CD4-positive, alpha-beta memory T cell (primary cell): Measurements from ENCODE around the gene CACNA1C. TPM values are rescaled to one million over a fixed set of nuclear protein-coding genes. Genes with fewer than 3 reads are reported as not detected.

Source experiments
- CTCF ChIA-PET: fragments of 350-600 bp; sonication (Branson Sonifier 250); formaldehyde crosslinking; loops from one replicate; lab custom pipeline; 2021; ENCODE audit warnings: inconsistent platforms; ENCODE audit not compliant: partially characterized antibody; lab: Charles Lee
- POLR2A ChIA-PET: fragments of 350-600 bp; sonication (Branson Sonifier 250); formaldehyde crosslinking; loops from one replicate; lab custom pipeline; 2021; ENCODE audit not compliant: partially characterized antibody; lab: Charles Lee
- DNase-seq, 5 donors: peaks; one replicate each; pipeline versions ENCODE4 v3.0.0 to v3.0.0-alpha.2; 2020 to 2022; ENCODE audit warnings: mixed read lengths in 1 of 5
- H3K27ac ChIP-seq: one replicate; pipeline ENCODE4 v1.7.0; 2013; ENCODE audit warnings: low read depth, low read length
- H3K27me3 ChIP-seq: 2 replicates; pipeline ENCODE4 v1.7.0; 2013; ENCODE audit warnings: mild to moderate bottlenecking, low read length, moderate library complexity; ENCODE audit not compliant: insufficient read depth
- H3K36me3 ChIP-seq: 2 replicates; pipeline ENCODE4 v1.7.0; 2013; ENCODE audit warnings: mild to moderate bottlenecking, low read length, moderate library complexity; ENCODE audit not compliant: insufficient read depth
- H3K4me1 ChIP-seq: 2 replicates; pipeline ENCODE4 v1.7.0; 2013; ENCODE audit warnings: mild to moderate bottlenecking, low read length, moderate library complexity; ENCODE audit not compliant: insufficient read depth
- H3K4me3 ChIP-seq, 2 donors: one replicate each; pipeline ENCODE4 v1.7.0; 2013; ENCODE audit warnings: low read length in 2 of 2, mild to moderate bottlenecking in 1 of 2
- H3K9me3 ChIP-seq, 2 donors: one replicate each; pipeline ENCODE4 v1.7.0; 2013; ENCODE audit warnings: low read length in 2 of 2, control low read depth in 1 of 2; ENCODE audit not compliant: control insufficient read depth in 1 of 2
- H3K27ac Mint-ChIP-seq, 7 donors: one replicate each; pipeline ENCODE4 v1.8.0; 2020 to 2021; ENCODE audit warnings: mixed read lengths in 7 of 7, mild to moderate bottlenecking in 6 of 7, inconsistent platforms in 3 of 7, moderate library complexity in 3 of 7
- H3K27me3 Mint-ChIP-seq, 2 donors: one replicate each; pipeline ENCODE4 v1.8.0; 2020 to 2021; ENCODE audit warnings: mixed read lengths in 2 of 2
- H3K36me3 Mint-ChIP-seq, 2 donors: one replicate each; pipeline ENCODE4 v1.8.0; 2020 to 2021; ENCODE audit warnings: mixed read lengths in 2 of 2, inconsistent platforms in 1 of 2, mild to moderate bottlenecking in 1 of 2
- H3K4me1 Mint-ChIP-seq, 4 donors: one replicate each; pipeline ENCODE4 v1.8.0; 2020 to 2021; ENCODE audit warnings: mixed read lengths in 4 of 4, mild to moderate bottlenecking in 1 of 4
- H3K4me3 Mint-ChIP-seq, 8 donors: one replicate each; pipeline ENCODE4 v1.8.0; 2020 to 2021; ENCODE audit warnings: mixed read lengths in 8 of 8, mild to moderate bottlenecking in 7 of 8, moderate library complexity in 6 of 8, inconsistent platforms in 3 of 8
- H3K9me3 Mint-ChIP-seq, 8 donors: one replicate each; pipeline ENCODE4 v1.8.0; 2020 to 2021; ENCODE audit warnings: mixed read lengths in 8 of 8, mild to moderate bottlenecking in 5 of 8, inconsistent platforms in 3 of 8, moderate library complexity in 1 of 8
- intact Hi-C: fragments of 100-400 bp; cut with micrococcal nuclease; formaldehyde crosslinking; loops from one replicate; pipeline ENCODE4 v1.15.1; 2023
- polyA plus RNA-seq, 2 donors: library from polyadenylated mRNA; unstranded; fragments of 300-500 nt; fragmentation: Illumina TruSeq; gene quantifications; one replicate each; pipeline ENCODE4 v1.2.3, GENCODE V29; 2021
- total RNA-seq, 2 experiments: library from RNA; stranded (reverse); gene quantifications; one replicate each; pipeline ENCODE4 v1.2.3, GENCODE V29; 2021

The CACNA1C gene
- total and polyA plus RNA-seq, 4 experiments from 2014 or later: 0.05 to 0.21 (median 0.07) TPM

DNA sequence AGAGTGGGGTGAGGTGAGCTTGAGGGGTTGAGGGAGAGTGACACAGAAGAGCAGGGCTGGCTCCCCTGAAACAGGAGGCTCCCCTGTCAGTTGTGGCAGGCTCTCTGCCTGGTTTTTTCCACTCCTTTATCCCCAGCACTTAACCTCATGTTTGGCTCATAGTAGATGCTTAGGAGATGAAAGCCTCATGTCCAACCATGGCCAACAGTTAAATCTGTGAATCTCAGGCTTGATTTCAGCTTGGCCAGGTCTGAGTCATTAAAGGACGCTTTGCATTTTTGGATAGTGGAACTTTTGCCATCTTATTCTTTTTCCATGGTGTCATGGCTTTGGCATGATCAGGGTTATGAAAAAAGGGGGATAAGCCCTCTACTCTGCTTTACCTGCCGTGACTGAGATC lies 117.2 kb downstream of the CACNA1C start:
- Histone ChIP-seq H3K36me3 (no peaks in the 10 kb centered on the region), H3K27ac (no peak overlapping the region), H3K9me3 (peaks cover 0 to 11% of the 10 kb centered on the region in 2 donors), H3K4me3 (no peak overlapping the region), H3K27me3 (no peaks in the 10 kb centered on the region), H3K4me1 (no peaks in the 10 kb centered on the region)
- Mint-ChIP-seq H3K9me3 (peaks cover 0 to 41% (median 26%) of the 10 kb centered on the region in 8 donors), H3K4me3 (no peak overlapping the region), H3K36me3 (peaks cover 0 to 9% of the 10 kb centered on the region in 2 donors), H3K4me1 (no peaks in the 10 kb centered on the region), H3K27ac (no peak overlapping the region), H3K27me3 (peaks cover 12 to 20% of the 10 kb centered on the region in 2 donors)
- POLR2A ChIA-PET: no interaction called here
- no peak for DNase-seq
- CTCF ChIA-PET: no interaction called here
- intact Hi-C loops: no loop called here

GRCh38 chr12:2170376-2170775 lies 117.6 kb downstream of the CACNA1C start:
- peaks cover 0 to 39% (median 25%) of the 10 kb centered on the region in 8 donors for H3K9me3 Mint-ChIP-seq
- peaks cover 15 to 23% of the 10 kb centered on the region in 2 donors for H3K27me3 Mint-ChIP-seq
- Histone ChIP-seq H3K27ac (no peak overlapping the region), H3K36me3 (no peaks in the 10 kb centered on the region), H3K4me3 (no peak overlapping the region), H3K27me3 (no peaks in the 10 kb centered on the region), H3K9me3 (peaks cover 0 to 11% of the 10 kb centered on the region in 2 donors), H3K4me1 (no peaks in the 10 kb centered on the region)
- H3K36me3 Mint-ChIP-seq: peaks cover 0 to 9% of the 10 kb centered on the region in 2 donors
- DNase-seq: no peak
- H3K4me3 Mint-ChIP-seq: no peak overlapping the region
- no peak overlapping the region for H3K27ac Mint-ChIP-seq
- intact Hi-C loops: no loop called here
- ChIA-PET CTCF (no interaction called here), POLR2A (no interaction called here)
- no peaks in the 10 kb centered on the region for H3K4me1 Mint-ChIP-seq

GRCh38 chr12:2171672-2172426 lies 119.1 kb downstream of the CACNA1C start:
- no peaks in the 10 kb centered on the region for H3K27me3 ChIP-seq
- peaks cover 0 to 25% (median 16%) of the 10 kb centered on the region in 8 donors for H3K9me3 Mint-ChIP-seq
- H3K27ac Mint-ChIP-seq: no peak overlapping the region
- intact Hi-C loops: no loop called here
- H3K27me3 Mint-ChIP-seq: peaks cover 21 to 25% of the 10 kb centered on the region in 2 donors
- ChIA-PET CTCF (no interaction called here), POLR2A (no interaction called here)
- no peaks in the 10 kb centered on the region for H3K4me1 Mint-ChIP-seq
- no peak overlapping the region for H3K4me3 ChIP-seq
- DNase-seq: no peak
- peaks cover 0 to 9% of the 10 kb centered on the region in 2 donors for H3K36me3 Mint-ChIP-seq
- H3K9me3 ChIP-seq: peaks cover 0 to 11% of the 10 kb centered on the region in 2 donors
- H3K36me3 ChIP-seq: no peaks in the 10 kb centered on the region
- H3K27ac ChIP-seq: no peak overlapping the region
- H3K4me3 Mint-ChIP-seq: no peak overlapping the region
- H3K4me1 ChIP-seq: no peaks in the 10 kb centered on the region

- no peak for DNase-seq
- Mint-ChIP-seq H3K4me3 (no peak overlapping the region), H3K27me3 (peaks cover 21 to 26% of the 10 kb centered on the region in 2 donors), H3K4me1 (no peaks in the 10 kb centered on the region), H3K36me3 (peaks cover 0 to 8% of the 10 kb centered on the region in 2 donors), H3K9me3 (peaks cover 0 to 17% (median 9%) of the 10 kb centered on the region in 8 donors), H3K27ac (no peak overlapping the region)
- Histone ChIP-seq H3K27me3 (no peaks in the 10 kb centered on the region), H3K4me1 (no peaks in the 10 kb centered on the region), H3K27ac (no peak overlapping the region), H3K36me3 (no peaks in the 10 kb centered on the region), H3K9me3 (peaks cover 0 to 4% of the 10 kb centered on the region in 2 donors), H3K4me3 (no peak overlapping the region)
- POLR2A ChIA-PET: no interaction called here
- CTCF ChIA-PET: no interaction called here
- intact Hi-C loops: no loop called here
Observed at GRCh38 chr12:2172491-2173214, 119.9 kb downstream of the CACNA1C start.

DNA sequence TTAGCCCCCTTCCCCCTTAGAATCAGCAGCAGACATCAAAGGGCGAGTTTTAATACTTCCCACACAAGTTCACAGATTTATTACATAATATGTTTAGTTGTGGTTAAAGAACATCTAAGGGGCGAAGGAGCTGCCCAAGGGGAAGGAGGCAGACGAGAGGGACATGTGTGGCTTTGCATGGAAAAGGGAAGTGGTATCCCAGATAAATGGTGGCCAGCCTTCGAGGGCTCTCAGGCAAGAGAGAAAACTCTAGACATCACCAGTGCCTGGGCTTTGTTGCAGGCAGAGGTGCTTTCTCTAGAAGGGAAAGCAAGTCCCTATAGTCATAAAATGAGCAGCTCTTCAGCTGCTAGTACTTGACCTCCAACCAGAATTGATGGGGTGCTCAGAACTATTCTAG lies 121.2 kb downstream of the CACNA1C start:
- H3K27ac Mint-ChIP-seq: no peak overlapping the region
- Histone ChIP-seq H3K27me3 (no peaks in the 10 kb centered on the region), H3K36me3 (no peaks in the 10 kb centered on the region), H3K4me3 (no peak overlapping the region), H3K9me3 (no peaks in the 10 kb centered on the region), H3K27ac (no peak overlapping the region), H3K4me1 (no peaks in the 10 kb centered on the region)
- ChIA-PET POLR2A (no interaction called here), CTCF (no interaction called here)
- DNase-seq: no peak
- no peaks in the 10 kb centered on the region for H3K4me1 Mint-ChIP-seq
- no peak overlapping the region for H3K4me3 Mint-ChIP-seq
- intact Hi-C loops: no loop called here
- H3K9me3 Mint-ChIP-seq: peaks cover 0 to 7% (median 2%) of the 10 kb centered on the region in 8 donors
- H3K36me3 Mint-ChIP-seq: no peaks in the 10 kb centered on the region
- peaks cover 18 to 30% of the 10 kb centered on the region in 2 donors for H3K27me3 Mint-ChIP-seq

- H3K27ac ChIP-seq: no peak overlapping the region
- POLR2A ChIA-PET: no interaction called here
- Mint-ChIP-seq H3K4me1 (no peaks in the 10 kb centered on the region), H3K27me3 (peaks cover 23 to 39% of the 10 kb centered on the region in 2 donors), H3K9me3 (peaks cover 0 to 2% (median 0%) of the 10 kb centered on the region in 8 donors), H3K27ac (no peak overlapping the region), H3K4me3 (no peak overlapping the region), H3K36me3 (no peaks in the 10 kb centered on the region)
- H3K27me3 ChIP-seq: no peaks in the 10 kb centered on the region
- H3K4me1 ChIP-seq: no peaks in the 10 kb centered on the region
- H3K9me3 ChIP-seq: no peaks in the 10 kb centered on the region
- CTCF ChIA-PET: no interaction called here
- intact Hi-C loops: no loop called here
- DNase-seq: no peak
- H3K36me3 ChIP-seq: no peaks in the 10 kb centered on the region
- no peak overlapping the region for H3K4me3 ChIP-seq
Observed at GRCh38 chr12:2177003-2177402, 124.2 kb downstream of the CACNA1C start.

DNA sequence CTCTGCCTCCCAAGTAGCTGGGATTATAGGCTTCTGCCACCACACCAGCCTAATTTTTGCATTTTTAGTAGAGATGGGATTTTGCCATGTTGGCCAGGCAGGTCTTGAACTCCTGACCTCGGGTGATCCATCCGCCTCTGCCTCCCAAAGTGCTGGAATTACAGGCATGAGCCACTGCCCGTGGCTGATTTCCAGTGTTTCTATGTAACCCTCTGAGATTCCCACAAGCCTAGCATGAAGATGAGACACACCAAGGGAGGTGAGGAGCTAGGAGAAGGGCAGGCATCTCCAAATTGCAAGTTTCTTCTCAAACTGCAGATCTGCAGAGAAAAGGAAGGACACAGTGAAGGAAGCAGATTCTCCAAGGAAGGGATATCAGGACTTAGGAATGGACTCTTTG lies 125.0 kb downstream of the CACNA1C start:
- Mint-ChIP-seq H3K36me3 (no peaks in the 10 kb centered on the region), H3K9me3 (peaks cover 0 to 2% (median 0%) of the 10 kb centered on the region in 8 donors), H3K4me1 (no peaks in the 10 kb centered on the region), H3K27ac (no peak overlapping the region), H3K4me3 (no peak overlapping the region), H3K27me3 (peaks cover 25 to 35% of the 10 kb centered on the region in 2 donors)
- Histone ChIP-seq H3K36me3 (no peaks in the 10 kb centered on the region), H3K4me3 (no peak overlapping the region), H3K27me3 (no peaks in the 10 kb centered on the region), H3K9me3 (no peaks in the 10 kb centered on the region), H3K4me1 (no peaks in the 10 kb centered on the region), H3K27ac (no peak overlapping the region)
- intact Hi-C loops: no loop called here
- ChIA-PET POLR2A (no interaction called here), CTCF (no interaction called here)
- DNase-seq: no peak
